Psoas muscle (tissue), 8 donors: ENCODE measurements around the gene SCYGR3. TPM values are rescaled to one million over a fixed set of nuclear protein-coding genes. Genes with fewer than 3 reads are reported as not detected.

Source experiments
- ATAC-seq, 4 donors: fragments of 200-7000 bp; cut with Tn5 transposase; one replicate each; pipeline ENCODE4 v1.9.1; 2020; ENCODE audit warnings: moderate library complexity in 3 of 4, mild to moderate bottlenecking in 2 of 4
- DNase-seq, 2 donors: peaks; one replicate each; pipeline ENCODE4 v3.0.0-alpha.2; 2020
- H3K27ac ChIP-seq: fragments of 200-600 bp; one replicate; pipeline ENCODE4 v1.8.0; 2022
- H3K27me3 ChIP-seq, 3 donors: fragments of 200-600 bp in 1 of 3; one replicate each; pipeline versions ENCODE4 v1.6.1 to v1.8.0; 2013 to 2022; ENCODE audit warnings: low read length in 2 of 3, mild to moderate bottlenecking in 2 of 3, moderate library complexity in 1 of 3; ENCODE audit not compliant: insufficient read depth in 3 of 3
- H3K36me3 ChIP-seq, 2 donors: fragments of 200-600 bp in 1 of 2; one replicate each; pipeline versions ENCODE4 v1.6.1 to v1.8.0; 2013 to 2022; ENCODE audit warnings: low read depth in 1 of 2, mild to moderate bottlenecking in 1 of 2, moderate library complexity in 1 of 2; ENCODE audit not compliant: insufficient read depth in 1 of 2
- H3K4me1 ChIP-seq: fragments of 200-600 bp; one replicate; pipeline ENCODE4 v1.8.0; 2022
- H3K4me3 ChIP-seq: fragments of 200-600 bp; one replicate; pipeline ENCODE4 v1.8.0; 2022; ENCODE audit warnings: mild to moderate bottlenecking
- H3K9me3 ChIP-seq: fragments of 200-600 bp; one replicate; pipeline ENCODE4 v1.8.0; 2022
- CTCF ChIP-seq: fragments of 200-600 bp; IDR thresholded peaks from one replicate; pipeline ENCODE4 v1.8.0; 2022; ENCODE audit warnings: antibody characterized with exemption
- WGBS, 3 donors: extraction: QIAGEN DNeasy Blood & Tissue Kit; methylation state at CpG; one replicate each; pipeline versions ENCODE4 v1.1.6 to v1.1.7; 2013; 5-methylcytosine and 5-hydroxymethylcytosine counted together
- intact Hi-C, 2 donors: fragments of 100-400 bp; cut with DNase I; formaldehyde crosslinking; loops; one replicate each; pipeline versions ENCODE4 v1.11.0 to v1.14.2; 2022
- polyA plus RNA-seq, 3 donors: library from polyadenylated mRNA; stranded (reverse); fragments of 200-250 nt; gene quantifications; one replicate each; pipeline ENCODE4 v1.2.3, GENCODE V29; 2013
- total RNA-seq, 4 donors: library from RNA; stranded (reverse); fragmentation: NEBNext Ultra II Directional in 2 of 4; extraction: Animal tissue kit (Norgen Biotek cat#: 25700) in 2 of 4; gene quantifications; one replicate each; pipeline versions ENCODE4 v1.2.1 to v1.2.4, GENCODE V29; 2021 to 2023
- donor health status: healthy with polysubstance abuse.
- donor health status: DM: no; HTN: no; CAD: no; lungs with moderate emphysema.
- donor health status: Bipolar disorder and iron deficiency.
- donor health status: healthy.
- donor health status: DM: yes; HTN: yes; CAD: no.
- donor health status: DM: no; HTN: no; CAD: no.
- donor health status: DM: no; HTN: no; CAD: no.
- donor health status: DM: yes; HTN: yes; CAD: no.

SCYGR3 gene
- total and polyA plus RNA-seq, 7 donors: not detected

- WGBS, 3 donors: 59 to 89% (median 79%) methylated on average over 3 of the region's 3 CpGs
- no peak for ATAC-seq
Observed at GRCh38 chr2:227566012-227566411, 48.6 kb downstream of the SCYGR3 start.

GRCh38 chr2:227565080-227565479, 49.6 kb downstream of the SCYGR3 start:
- TF ChIP-seq CTCF: no peak
- Histone ChIP-seq H3K27me3 (no peaks in the 10 kb centered on the region), H3K36me3 (peaks cover 0 to 8% of the 10 kb centered on the region in 2 donors), H3K27ac (no peak overlapping the region), H3K4me3 (no peak overlapping the region), H3K4me1 (no peaks in the 10 kb centered on the region), H3K9me3 (no peaks in the 10 kb centered on the region)
- 74 to 93% (median 86%) methylated on average over 1 of the region's 1 CpG for WGBS, 3 donors
- ATAC-seq (no peak), DNase-seq (no peak)
- intact Hi-C loops: no loop called here

More at GRCh38 chr2:227566012-227566411, 48.6 kb downstream of the SCYGR3 start:
- no peaks in the 10 kb centered on the region for H3K4me1 ChIP-seq
- H3K27me3 ChIP-seq: no peaks in the 10 kb centered on the region
- intact Hi-C loops: no loop called here
- peaks cover 0 to 8% of the 10 kb centered on the region in 2 donors for H3K36me3 ChIP-seq
- TF ChIP-seq CTCF: no peak
- H3K4me3 ChIP-seq: no peak overlapping the region
- no peak for DNase-seq
- H3K27ac ChIP-seq: no peak overlapping the region
- H3K9me3 ChIP-seq: no peaks in the 10 kb centered on the region

Other genes with a start within 250 kb of the SCYGR3 start
- gene TM4SF20, start 235.5 kb downstream of the SCYGR3 start, total RNA-seq: not detected
- gene TM4SF20, start 235.5 kb downstream of the SCYGR3 start, polyA plus RNA-seq: under 1 TPM in 1 of 3 donors, not detected in 2; 0.14 TPM
- gene SCYGR1, start 226.9 kb downstream of the SCYGR3 start, total RNA-seq: not detected
- not detected for gene SCYGR1, start 226.9 kb downstream of the SCYGR3 start, polyA plus RNA-seq
- gene AGFG1, start 142.7 kb downstream of the SCYGR3 start, total RNA-seq: 10 to 100 TPM; 54.9 to 68.2 (median 58.9) TPM
- 10 to 100 TPM; 19.0 to 41.4 (median 37.5) TPM for gene AGFG1, start 142.7 kb downstream of the SCYGR3 start, polyA plus RNA-seq
- gene SCYGR2, start 15.9 kb downstream of the SCYGR3 start, total RNA-seq: not detected
- not detected for gene SCYGR2, start 15.9 kb downstream of the SCYGR3 start, polyA plus RNA-seq
- gene SCYGR4, start 2.7 kb upstream of the SCYGR3 start, total RNA-seq: not detected
- gene SCYGR4, start 2.7 kb upstream of the SCYGR3 start, polyA plus RNA-seq: not detected
- gene SCYGR5, start 52.0 kb upstream of the SCYGR3 start, total RNA-seq: not detected
- gene SCYGR5, start 52.0 kb upstream of the SCYGR3 start, polyA plus RNA-seq: not detected
- gene SLC19A3, start 103.2 kb upstream of the SCYGR3 start, total RNA-seq: under 1 TPM in 3 of 4 donors, not detected in 1; 0.11 to 0.69 (median 0.46) TPM
- under 1 TPM; 0.27 to 0.38 (median 0.31) TPM for gene SLC19A3, start 103.2 kb upstream of the SCYGR3 start, polyA plus RNA-seq
- gene SCYGR6, start 109.9 kb upstream of the SCYGR3 start, total RNA-seq: not detected
- gene SCYGR6, start 109.9 kb upstream of the SCYGR3 start, polyA plus RNA-seq: not detected
- not detected for gene SCYGR7, start 113.5 kb upstream of the SCYGR3 start, total RNA-seq
- gene SCYGR7, start 113.5 kb upstream of the SCYGR3 start, polyA plus RNA-seq: not detected
- not detected for gene SCYGR8, start 131.1 kb upstream of the SCYGR3 start, total RNA-seq
- gene SCYGR8, start 131.1 kb upstream of the SCYGR3 start, polyA plus RNA-seq: not detected
- gene CCL20, start 199.0 kb upstream of the SCYGR3 start, total RNA-seq: under 1 TPM in 2 of 4 donors, not detected in 2; 0.59 to 0.92 TPM
- under 1 TPM in 2 of 3 donors, not detected in 1; 0.18 to 0.36 TPM for gene CCL20, start 199.0 kb upstream of the SCYGR3 start, polyA plus RNA-seq